Endothelial cell of umbilical vein (primary cell): ENCODE measurements around the gene ZFYVE28. TPM values are rescaled to one million over a fixed set of nuclear protein-coding genes. Genes with fewer than 3 reads are reported as not detected.

Experiments
- BruUV-seq: library from RNA; stranded (reverse); fragments of 400-500 nt; replicated peaks from 2 replicates; lab custom pipeline; 2021; lab: Mats Ljungman, UMichigan
- CTCF ChIA-PET: fragments of 300-600, 350-600 bp; sonication (Branson Sonifier 250); formaldehyde crosslinking; loops from one replicate; lab custom pipeline; 2021; ENCODE audit warnings: antibody characterized with exemption, inconsistent platforms; lab: Charles Lee
- POLR2A ChIA-PET: fragments of 300-600, 350-600 bp; sonication (Branson Sonifier 250); formaldehyde crosslinking; loops from one replicate; lab custom pipeline; 2021; ENCODE audit warnings: antibody characterized with exemption, inconsistent platforms; lab: Charles Lee
- DNase-seq: peaks from one replicate; pipeline ENCODE4 v3.0.0-alpha.2; 2011; ENCODE audit warnings: low read depth, low spot score
- FAIRE-seq: peaks from 2 replicates; lab custom pipeline; 2011; peaks lifted over from hg19 to GRCh38; lab: Jason Lieb, UNC
- H2AFZ ChIP-seq: 2 replicates; pipeline ENCODE4 v1.6.0; 2012; ENCODE audit warnings: low read depth, low read length, control low read depth, inconsistent platforms
- H3K27ac ChIP-seq: 2 replicates; pipeline ENCODE4 v1.5.1; 2011; ENCODE audit warnings: low read depth, mild to moderate bottlenecking, control low read depth, low read length, moderate library complexity; ENCODE audit not compliant: insufficient read depth
- H3K27me3 ChIP-seq, 2 experiments: 2 replicates each; pipeline versions ENCODE4 v1.6.0 to v1.6.1; 2011; ENCODE audit warnings: low read length in 2 of 2, mixed read lengths in 1 of 2; ENCODE audit not compliant: control insufficient read depth in 2 of 2, insufficient read depth in 2 of 2
- H3K36me3 ChIP-seq, 2 experiments: 2 replicates in 1 of 2; 3 replicates in 1 of 2; pipeline ENCODE4 v1.5.1; 2011; ENCODE audit warnings: low read length in 2 of 2, mild to moderate bottlenecking in 1 of 2, moderate library complexity in 1 of 2; ENCODE audit not compliant: control insufficient read depth in 2 of 2, insufficient read depth in 2 of 2; ENCODE audit errors: extremely low read depth in 1 of 2
- H3K4me1 ChIP-seq: 3 replicates; pipeline ENCODE4 v1.5.1; 2011; ENCODE audit warnings: mild to moderate bottlenecking, low read length; ENCODE audit not compliant: control insufficient read depth, insufficient read depth; ENCODE audit errors: extremely low read depth
- H3K4me2 ChIP-seq: 2 replicates; pipeline ENCODE4 v1.6.1; 2011; ENCODE audit warnings: low read length, control low read depth, mixed read lengths; ENCODE audit not compliant: insufficient read depth
- H3K4me3 ChIP-seq, 3 experiments: fragments of 200-600 bp in 1 of 3; sonication (generic), shearing (Covaris generic) in 1 of 3; replicated peaks in 1 of 3; 2 replicates each; pipeline ENCODE4 v1.5.1; 2011 to 2016; ENCODE audit warnings: control low read depth in 3 of 3, low read length in 3 of 3, mild to moderate bottlenecking in 2 of 3, inconsistent platforms in 1 of 3, low read depth in 1 of 3, moderate library complexity in 1 of 3; ENCODE audit not compliant: insufficient read depth in 1 of 3
- H3K79me2 ChIP-seq: 2 replicates; pipeline ENCODE4 v1.6.0; 2012; ENCODE audit warnings: low read length, inconsistent platforms; ENCODE audit not compliant: control insufficient read depth, insufficient read depth
- H3K9ac ChIP-seq: replicated peaks from 2 replicates; pipeline ENCODE3; 2011; ENCODE audit warnings: low read length, control low read depth; ENCODE audit not compliant: insufficient read depth; ENCODE audit errors: extremely low read depth
- H3K9me1 ChIP-seq: replicated peaks from 3 replicates; pipeline ENCODE4 v1.6.0; 2011; ENCODE audit warnings: mild to moderate bottlenecking, low read length; ENCODE audit not compliant: control insufficient read depth, insufficient read depth; ENCODE audit errors: extremely low read depth
- H3K9me3 ChIP-seq: replicated peaks from 2 replicates; pipeline ENCODE4 v1.5.1; 2012; ENCODE audit warnings: low read length, inconsistent platforms; ENCODE audit not compliant: control insufficient read depth, insufficient read depth
- H4K20me1 ChIP-seq: replicated peaks from 2 replicates; pipeline ENCODE3; 2011; ENCODE audit warnings: mild to moderate bottlenecking, low read length; ENCODE audit not compliant: control insufficient read depth, insufficient read depth; ENCODE audit errors: extremely low read depth
- CTCF ChIP-seq, 2 donors: IDR thresholded peaks; 1 replicate in 1 of 2; 2 replicates in 1 of 2; pipeline ENCODE4 v1.5.1; 2011; ENCODE audit warnings: low read length in 2 of 2, mild to moderate bottlenecking in 2 of 2, moderate library complexity in 2 of 2, control low read depth in 1 of 2, inconsistent platforms in 1 of 2, low read depth in 1 of 2; ENCODE audit not compliant: insufficient read depth in 1 of 2; ENCODE audit errors: extremely low read depth in 1 of 2
- EZH2 ChIP-seq: IDR thresholded peaks from 2 replicates; pipeline ENCODE4 v1.6.1; 2012; ENCODE audit warnings: borderline replicate concordance, low read depth, mild to moderate bottlenecking, moderate library complexity, low read length, inconsistent platforms; ENCODE audit not compliant: severe bottlenecking
- FOS ChIP-seq: IDR thresholded peaks from 2 replicates; pipeline ENCODE4 v1.6.1; 2011; ENCODE audit warnings: mild to moderate bottlenecking, low read length, moderate library complexity, borderline replicate concordance; ENCODE audit not compliant: insufficient read depth
- GATA2 ChIP-seq: IDR thresholded peaks from 2 replicates; pipeline ENCODE4 v1.7.0; 2011; ENCODE audit warnings: low read depth, mild to moderate bottlenecking, moderate library complexity, mixed read lengths, low read length; ENCODE audit not compliant: insufficient read length, insufficient read depth
- JUN ChIP-seq: IDR thresholded peaks from 2 replicates; pipeline ENCODE4 v1.6.1; 2011; ENCODE audit warnings: borderline replicate concordance, low read depth; ENCODE audit not compliant: insufficient read length, insufficient read depth
- MAX ChIP-seq: IDR thresholded peaks from 2 replicates; pipeline ENCODE4 v1.6.1; 2011; ENCODE audit not compliant: insufficient read depth, insufficient read length
- MYC ChIP-seq: IDR thresholded peaks from one replicate; pipeline ENCODE4 v1.6.1; 2011; ENCODE audit warnings: mild to moderate bottlenecking, low read depth, low read length
- POLR2A ChIP-seq: IDR thresholded peaks from 2 replicates; pipeline ENCODE4 v1.6.1; 2012; ENCODE audit warnings: low read depth, mild to moderate bottlenecking, control low read depth, low read length
- POLR2AphosphoS5 ChIP-seq: IDR thresholded peaks from 2 replicates; pipeline ENCODE4 v1.6.1; 2012; ENCODE audit warnings: low read depth, mild to moderate bottlenecking, control low read depth, low read length, moderate library complexity; ENCODE audit not compliant: insufficient read depth
- dilution Hi-C: fragments of 300-500 bp; cut with MboI; formaldehyde crosslinking; loops from one replicate; pipeline ENCODE4 v1.15.0; 2019; ENCODE audit warnings: low sequenced_read_pairs; ENCODE audit not compliant: extremely low pct_ligation_motif_present
- intact Hi-C: fragments of 100-400 bp; cut with micrococcal nuclease; formaldehyde crosslinking; loops from one replicate; pipeline ENCODE4 v1.10.0; 2022
- polyA plus RNA-seq, 4 experiments: library from polyadenylated mRNA; depleted of rRNA in 3 of 4; stranded (reverse) in 3 of 4; unstranded in 1 of 4; fragments of >200 nt; gene quantifications; 2 replicates each; pipeline versions ENCODE4 v1.2.1 to v1.2.3, GENCODE V29; 2011 to 2012; ENCODE audit warnings: missing spikeins in 1 of 4
- total RNA-seq: library from RNA; stranded (reverse); gene quantifications from 2 replicates; pipeline ENCODE4 v1.2.3, GENCODE V29; 2021

ZFYVE28 gene
- total and polyA plus RNA-seq, 2 donors (not counting 3 experiments of a cell fraction or from before 2014, with no cell fraction given): 5.8 to 7.1 TPM

- Histone ChIP-seq H3K79me2 (no peaks in the 10 kb centered on the region), H3K4me2 (no peak overlapping the region), H3K9ac (no peak overlapping the region), H3K36me3 (no peaks in the 10 kb centered on the region), H3K27ac (no peak overlapping the region), H3K27me3 (no peaks in the 10 kb centered on the region), H2AFZ (no peak overlapping the region), H4K20me1 (no peaks in the 10 kb centered on the region), H3K9me1 (no peaks in the 10 kb centered on the region), H3K4me1 (no peaks in the 10 kb centered on the region), H3K9me3 (no peaks in the 10 kb centered on the region), H3K4me3 (no peak overlapping the region)
- TF ChIP-seq MAX (no peak), FOS (no peak), POLR2A (no peak), EZH2 (no peak), POLR2AphosphoS5 (no peak), GATA2 (no peak), JUN (no peak), CTCF (IDR thresholded peaks at IDR 0.05; ENCODE audit: extremely low read depth in 1 of 2, insufficient read depth in 1 of 2, low read depth in 1 of 2, low read length in 2 of 2) (no peak), MYC (no peak)
- DNase-seq (no peak), FAIRE-seq (no peak)
- ChIA-PET POLR2A (no interaction called here), CTCF (interaction anchor here (1.5 to 1.6 kb wide), 2 partner anchors 18 to 49 kb away, joined by 4 read pairs; no protein-coding TSS in a partner anchor)
- intact Hi-C loops (no loop called here), dilution Hi-C loops (no loop called here)
- no TSS peak for BruUV-seq
These were observed 31.2 kb downstream of the ZFYVE28 start for GRCh38 chr4:2387218-2387617.
